Adrenal gland (tissue), 5 donors: ENCODE data around the gene TRAPPC4.

Experiments used
- CTCF ChIP-seq, 6 experiments: fragments of 450-650 bp in 4 of 6; fragments of 200-600 bp in 2 of 6; sonication (generic) in 1 of 6; IDR thresholded peaks; 1 replicate in 5 of 6; 2 replicates in 1 of 6; pipeline versions ENCODE4 v1.5.1 to v1.8.0; 2016 to 2021; ENCODE audit warnings: antibody characterized with exemption in 6 of 6, mild to moderate bottlenecking in 2 of 6, moderate library complexity in 1 of 6
- POLR2A ChIP-seq, 2 donors: fragments of 450-650 bp; IDR thresholded peaks; one replicate each; pipeline ENCODE4 v1.6.1; 2017; ENCODE audit warnings: antibody characterized with exemption in 2 of 2, mild to moderate bottlenecking in 2 of 2, moderate library complexity in 1 of 2
- donor health status: DM: no; HTN: no; CAD: no.

GRCh38 chr11:119067371-119068222 lies 49.0 kb downstream of the TRAPPC4 start, which contains the start of gene VPS11:
- TF ChIP-seq POLR2A (IDR thresholded peaks at IDR 0.05) (peak; percentile 40 to 87), CTCF (IDR thresholded peaks at IDR 0.05) (no peak)
